Muscle of back (tissue), 11 donors: Measurements from ENCODE around the gene OSTF1. TPM values are rescaled to one million over a fixed set of nuclear protein-coding genes. Genes with fewer than 3 reads are reported as not detected.
A peak's percentile ranks its signal among the peaks of the same experiment; 100 is the strongest.

Source experiments
- DNase-seq, 3 donors: peaks; one replicate each; pipeline versions ENCODE4 v3.0.0 to v3.0.0-alpha.2; 2013
- polyA plus RNA-seq, 10 donors: library from polyadenylated mRNA; unstranded; fragments of 120-200 nt; gene quantifications; one replicate each; pipeline ENCODE4 v1.2.1, GENCODE V29; 2013; ENCODE audit not compliant: insufficient read length in 10 of 10

Gene OSTF1
- polyA plus RNA-seq, 10 donors = 18.4 to 25.4 (median 21.0) TPM

DNA sequence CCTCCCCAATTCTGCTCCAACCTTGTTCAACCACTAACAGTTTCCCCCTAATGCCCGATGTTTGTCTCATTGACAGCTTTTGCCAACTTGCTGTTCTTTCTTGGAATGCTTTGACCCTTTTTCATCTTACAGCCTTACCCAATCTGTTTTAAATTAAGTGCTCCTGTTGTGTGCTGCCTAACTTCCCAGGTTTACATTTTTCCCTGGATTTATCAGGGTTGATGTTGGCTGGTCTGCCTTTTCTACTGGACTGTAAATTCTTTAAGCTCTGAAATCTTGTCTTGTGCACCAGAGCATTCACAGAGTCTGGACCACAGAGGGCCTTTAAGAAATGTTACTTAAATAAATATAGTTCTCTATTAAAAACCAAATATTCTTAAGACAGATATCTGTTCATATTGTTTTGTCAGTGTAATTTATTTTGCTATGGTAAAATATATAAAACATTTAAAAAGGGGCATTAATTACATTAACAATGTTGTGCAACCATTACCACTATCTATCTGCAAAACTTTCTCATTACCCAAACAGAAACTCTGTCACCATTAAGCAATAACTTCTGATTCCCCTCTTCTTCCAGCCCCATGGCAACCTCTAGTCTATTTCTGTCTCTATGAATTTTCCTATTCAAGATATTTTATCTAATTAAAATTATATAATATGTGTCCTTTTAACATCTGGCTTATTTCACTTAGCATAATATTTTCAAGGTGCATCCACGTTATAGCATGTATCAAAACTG, 73.0 kb downstream of the OSTF1 start:
- DNase-seq = no peak

DNA sequence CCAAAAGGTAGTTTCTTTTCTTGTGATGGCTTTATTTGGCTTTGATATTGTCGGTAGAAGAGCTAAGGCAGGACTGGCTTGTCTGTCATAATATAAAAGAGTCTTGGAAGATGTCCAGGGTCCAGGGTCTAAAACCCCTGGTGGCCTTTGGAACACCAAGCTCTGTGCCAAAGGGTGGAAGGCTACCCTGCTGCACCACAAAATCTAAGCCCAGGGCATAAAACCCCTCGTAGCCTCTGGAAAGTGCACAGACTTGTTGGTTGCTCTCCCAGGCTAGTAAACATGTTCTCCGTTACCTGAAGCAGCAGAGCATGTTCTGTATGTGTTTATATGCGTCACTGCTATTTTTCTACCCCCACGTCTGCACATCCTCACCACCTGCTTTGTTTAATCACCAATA, 75.5 kb downstream of the OSTF1 start:
- DNase-seq = no peak

DNA sequence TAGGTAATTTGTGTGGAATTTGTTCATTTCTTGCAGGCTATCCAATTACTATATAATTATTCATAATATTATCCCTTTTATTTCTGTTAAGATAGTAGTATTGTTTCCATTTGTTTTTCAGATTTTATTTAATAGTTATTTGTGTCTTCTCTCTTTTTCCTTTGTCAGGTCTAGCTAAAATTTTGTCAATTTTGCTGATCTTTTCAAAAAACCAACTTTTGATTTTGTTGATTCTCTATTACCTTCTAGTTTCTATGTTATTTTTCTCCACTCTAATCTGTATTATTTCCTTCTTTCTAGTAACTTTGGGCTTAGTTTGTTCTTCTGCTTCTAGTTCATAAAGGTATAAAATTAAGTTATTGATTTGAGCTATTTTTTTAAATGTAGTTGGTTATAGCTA, 76.3 kb downstream of the OSTF1 start:
- no peak for DNase-seq

DNA sequence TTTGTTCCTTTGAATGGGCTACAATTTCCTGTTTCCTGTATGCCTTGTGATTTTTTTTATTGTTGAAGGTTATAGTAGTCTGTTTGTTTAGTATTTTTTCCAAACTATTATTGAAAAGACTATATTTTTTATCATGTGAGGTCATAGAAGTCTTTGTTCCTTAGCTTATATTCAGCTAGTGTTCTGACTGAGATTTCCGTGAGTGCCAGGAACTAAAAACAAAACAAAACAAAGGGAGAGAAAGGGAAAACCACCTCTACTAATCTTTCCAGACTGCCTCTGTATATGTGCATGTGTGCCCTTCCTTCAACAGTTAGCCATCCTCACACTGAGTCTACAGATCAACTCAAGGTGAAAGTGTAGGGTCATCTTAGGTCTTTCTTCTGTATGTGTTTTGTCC, 79.0 kb downstream of the OSTF1 start:
- no peak for DNase-seq

DNA sequence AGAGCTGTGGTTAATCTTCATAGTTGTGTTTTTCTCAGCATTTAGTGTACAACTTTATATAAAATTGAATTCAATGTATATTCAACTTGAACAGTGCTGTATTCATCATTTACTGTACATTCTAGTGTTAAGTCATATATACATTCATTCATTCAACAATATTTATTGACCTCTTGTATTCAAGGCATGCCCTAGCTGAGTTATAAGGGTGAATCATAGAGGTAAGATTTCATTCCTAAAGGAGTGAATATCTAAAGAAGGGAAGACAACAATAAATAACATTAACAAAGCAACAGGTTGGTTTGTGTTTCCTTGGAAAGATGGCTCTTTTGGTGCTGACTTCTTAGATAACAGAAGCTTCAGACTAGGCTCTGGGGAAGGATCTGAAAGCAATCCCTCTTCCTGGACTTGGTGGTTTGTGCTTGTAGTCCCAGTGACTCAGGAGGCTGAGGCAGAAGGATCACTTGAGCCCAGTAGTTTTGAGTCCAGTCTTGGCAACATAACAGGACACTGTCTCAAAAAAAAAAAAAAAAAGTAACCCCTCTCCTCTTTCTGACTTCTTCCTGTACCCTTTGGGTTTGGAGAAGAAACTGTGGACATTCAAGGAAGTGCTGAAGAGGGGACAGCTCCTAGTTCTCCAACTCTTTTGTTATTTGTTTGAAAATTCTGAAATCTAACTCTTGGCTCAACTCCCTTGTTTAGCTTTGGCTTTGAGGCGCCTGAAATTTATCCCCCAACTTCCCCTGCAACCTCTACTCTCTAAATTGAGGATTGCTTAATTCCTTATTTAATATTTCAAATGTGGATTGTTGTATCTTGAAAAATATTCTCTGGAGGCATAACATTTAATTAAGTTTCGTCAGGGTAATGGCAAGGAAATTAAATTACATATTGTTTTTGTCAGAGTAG, 80.2 kb downstream of the OSTF1 start:
- no peak for DNase-seq

DNA sequence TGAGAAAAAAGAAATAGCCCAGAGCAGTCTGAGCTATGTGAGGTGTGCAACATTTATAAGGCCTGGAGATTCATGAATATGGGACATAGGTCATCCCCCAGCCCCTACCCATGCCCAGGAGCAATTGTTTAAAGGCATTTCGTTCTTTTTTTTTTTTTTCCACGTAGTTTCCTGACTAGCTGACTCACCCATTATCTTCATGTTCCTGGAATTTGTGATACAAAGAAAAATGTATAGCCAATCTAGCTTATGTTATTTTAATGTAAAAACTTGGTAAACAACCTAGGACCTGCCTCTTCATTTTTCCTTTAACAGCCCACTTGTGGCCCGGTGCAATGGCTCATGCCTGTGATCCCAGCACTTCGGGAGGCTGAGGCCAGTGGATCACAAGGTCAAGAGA, 81.3 kb downstream of the OSTF1 start:
- peak in 1 of 3 donors; percentile 9 for DNase-seq

DNA sequence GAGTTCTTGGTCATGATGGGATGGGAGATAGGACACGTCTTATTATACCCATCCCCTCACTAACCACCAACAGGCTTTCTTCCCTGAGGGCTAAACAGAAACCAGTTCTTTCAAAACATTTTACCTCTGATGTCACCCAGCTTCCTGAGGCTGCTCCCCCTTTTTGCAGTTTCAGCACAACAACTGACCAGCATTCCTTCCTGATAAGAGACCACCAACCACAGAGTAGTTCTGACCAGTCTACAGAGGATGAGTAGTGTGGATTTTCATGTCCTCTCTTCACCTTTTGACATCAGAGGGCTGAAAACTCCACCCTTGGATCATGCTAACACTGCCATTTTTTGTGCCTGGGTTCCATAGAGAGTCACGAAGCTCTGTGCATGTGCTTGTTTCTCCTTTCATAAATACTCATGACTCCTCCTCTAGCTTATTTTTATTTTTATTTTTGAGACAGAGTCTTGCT, 82.6 kb downstream of the OSTF1 start:
- no peak for DNase-seq

DNA sequence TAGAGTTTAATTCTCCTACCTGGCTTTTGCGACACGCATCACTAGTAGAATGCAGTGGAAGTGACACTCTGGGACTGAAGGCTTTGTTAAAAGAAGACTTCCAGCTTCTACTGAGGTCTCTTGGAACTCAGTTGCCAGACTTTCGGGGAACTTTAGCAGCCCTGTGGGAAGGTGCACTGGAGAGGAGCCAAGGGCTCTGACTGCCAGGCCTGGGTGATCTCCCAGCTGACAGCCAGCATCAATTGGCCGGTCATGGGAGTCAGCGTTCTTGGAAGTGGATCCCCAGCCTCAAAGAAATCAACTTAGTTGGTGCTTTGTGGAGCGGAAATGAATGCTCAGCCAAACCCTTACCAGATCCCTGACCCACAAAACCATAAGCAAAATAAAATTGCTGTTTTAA, 87.1 kb downstream of the OSTF1 start:
- DNase-seq = no peak

DNA sequence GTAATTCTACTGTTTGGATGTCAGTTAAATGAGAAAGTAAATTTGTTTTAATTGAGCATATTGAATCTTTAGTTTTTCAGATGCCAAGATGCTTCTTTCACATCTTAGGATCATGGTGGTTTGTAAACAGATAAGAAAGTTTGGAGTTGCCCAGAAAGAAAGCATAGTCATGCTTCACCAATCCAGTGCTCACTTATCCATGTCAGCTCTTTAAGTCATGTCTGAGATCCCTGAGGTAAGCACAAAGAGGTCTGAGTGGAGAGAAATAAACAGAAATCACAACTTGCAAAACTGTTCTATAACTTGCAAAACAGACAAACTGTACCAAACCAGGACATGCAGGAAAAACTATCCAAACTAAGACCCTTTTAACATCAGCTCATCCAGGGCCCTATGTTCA, 87.7 kb downstream of the OSTF1 start:
- DNase-seq = no peak

DNA sequence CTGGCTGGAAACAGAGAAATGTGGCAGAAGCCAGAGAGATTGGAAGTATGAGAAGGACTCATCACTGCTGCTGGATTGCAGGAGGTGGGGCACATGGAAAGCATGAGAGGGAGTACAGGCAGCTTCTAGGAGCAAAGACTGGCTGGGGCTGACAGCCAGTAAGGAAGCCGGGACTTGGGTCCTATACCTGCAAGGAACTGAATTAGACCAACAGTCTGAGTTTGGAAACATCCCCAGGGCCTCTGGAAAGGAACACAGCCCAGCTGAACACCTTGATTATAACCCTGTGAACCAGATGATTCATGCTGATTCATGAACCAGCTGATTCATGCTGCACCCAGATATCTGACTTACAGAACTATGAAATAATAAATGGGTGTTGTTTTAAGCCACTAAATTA, 93.4 kb downstream of the OSTF1 start:
- no peak for DNase-seq

DNA sequence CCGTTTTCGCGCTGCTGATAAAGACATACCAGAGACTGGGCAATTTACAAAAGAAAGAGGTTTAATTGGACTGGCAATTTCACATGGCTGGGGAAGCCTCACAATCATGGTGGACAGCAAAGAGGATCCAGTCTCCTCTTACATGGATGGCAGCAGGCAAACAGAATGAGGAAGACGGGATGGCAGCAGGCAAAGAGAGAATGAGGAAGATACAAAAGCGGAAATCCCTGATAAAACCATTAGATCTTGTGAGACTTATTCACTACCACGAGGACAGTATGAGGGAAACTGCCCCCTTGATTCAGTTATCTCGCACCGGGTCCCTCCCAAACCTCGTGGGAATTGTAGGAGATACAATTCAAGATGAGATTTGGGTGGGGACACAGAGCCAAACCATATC, 95.0 kb downstream of the OSTF1 start:
- no peak for DNase-seq

DNA sequence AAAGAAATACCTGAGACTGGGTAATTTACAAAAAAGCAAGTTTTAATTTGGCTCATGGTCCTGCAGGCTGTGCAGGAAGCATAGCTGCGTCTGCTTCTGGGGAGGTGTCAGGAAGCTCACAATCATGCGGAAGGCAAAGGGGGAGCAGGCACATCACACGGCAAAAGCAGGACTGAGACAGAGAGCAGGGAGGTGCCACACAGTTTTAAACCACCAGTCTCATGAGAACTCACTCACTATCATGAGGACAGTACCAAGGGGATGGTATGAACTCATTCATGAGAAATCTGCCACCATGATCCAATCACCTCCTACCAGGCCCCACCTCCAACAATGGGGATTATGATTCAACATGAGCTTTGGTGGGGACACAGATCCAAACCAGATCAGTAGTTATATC, 96.2 kb downstream of the OSTF1 start:
- no peak for DNase-seq

DNA sequence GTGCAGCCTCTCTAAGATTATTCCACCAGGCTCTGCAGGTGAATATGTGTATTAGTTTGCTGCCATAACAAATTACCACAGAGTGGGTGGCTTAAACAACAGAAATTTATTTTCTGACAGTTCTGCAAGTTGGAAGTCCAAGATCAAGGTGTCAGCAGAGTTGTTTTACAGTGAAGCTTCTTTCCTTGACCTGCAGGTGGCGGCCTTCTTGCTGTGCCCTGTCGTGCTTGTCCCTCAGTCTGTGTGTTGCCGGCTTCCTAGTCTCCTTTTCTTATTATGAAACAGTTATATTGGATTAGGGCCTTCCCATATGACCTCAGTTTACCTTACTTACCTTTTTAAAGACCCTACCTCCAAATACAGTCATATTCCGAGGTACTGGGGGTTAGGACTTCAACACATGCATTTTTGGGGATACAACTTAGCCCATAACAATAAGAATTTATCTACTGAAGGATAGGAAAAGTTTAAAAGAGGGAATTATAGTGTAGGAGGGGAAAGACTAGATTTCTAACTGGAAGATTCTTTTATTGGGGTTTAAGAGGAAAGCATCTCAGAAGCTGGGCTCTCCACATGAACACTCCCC, 97.4 kb downstream of the OSTF1 start:
- DNase-seq = peak in 1 of 3 donors; percentile 7

DNA sequence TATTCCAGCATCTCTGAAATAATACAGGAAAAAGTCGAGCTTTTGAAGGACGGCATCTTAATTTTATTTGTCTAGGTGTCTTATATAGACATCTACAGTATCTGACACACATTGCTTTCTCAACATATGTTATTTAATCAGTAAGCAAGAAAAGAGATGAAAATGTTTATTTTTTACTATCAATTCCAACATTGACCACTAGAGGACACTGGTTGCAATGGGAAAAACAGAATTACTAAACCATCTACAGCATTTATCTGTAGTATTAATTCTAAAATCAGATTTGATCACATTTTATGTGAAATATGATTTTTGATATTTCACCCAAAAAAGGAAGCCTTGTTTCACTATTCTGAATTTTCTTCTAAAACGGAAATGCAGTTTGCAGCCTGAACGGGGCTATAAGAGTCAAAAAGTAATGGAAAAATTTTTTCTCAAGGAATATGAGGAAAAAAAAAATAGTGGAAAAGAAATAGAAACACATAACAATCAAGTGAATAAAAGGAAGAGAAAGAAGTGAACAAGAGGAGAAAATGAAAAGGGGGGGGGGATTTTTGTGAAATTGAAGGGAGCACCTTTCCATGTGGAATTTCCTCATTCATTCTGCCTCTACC, 98.6 kb downstream of the OSTF1 start:
- DNase-seq = peak in 1 of 3 donors; percentile 37

DNA sequence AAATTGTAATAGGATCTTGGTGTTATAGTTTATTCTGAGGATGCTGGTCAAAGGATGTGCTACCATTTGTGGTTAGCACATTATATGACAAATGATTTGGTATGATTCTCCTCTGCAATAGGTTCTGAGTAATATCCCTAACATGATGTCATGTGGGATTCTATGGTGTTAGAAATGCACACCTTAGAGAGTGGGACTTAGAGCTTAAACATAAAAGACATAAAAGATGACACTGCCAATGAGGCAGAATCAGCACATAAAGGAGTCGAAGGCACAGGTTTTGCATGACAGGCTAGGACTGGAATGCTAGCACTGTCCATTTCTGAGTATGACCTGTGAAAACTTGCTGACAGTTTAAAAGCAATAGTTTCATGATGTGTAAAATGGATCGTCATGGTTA, 100.4 kb downstream of the OSTF1 start:
- no peak for DNase-seq

DNA sequence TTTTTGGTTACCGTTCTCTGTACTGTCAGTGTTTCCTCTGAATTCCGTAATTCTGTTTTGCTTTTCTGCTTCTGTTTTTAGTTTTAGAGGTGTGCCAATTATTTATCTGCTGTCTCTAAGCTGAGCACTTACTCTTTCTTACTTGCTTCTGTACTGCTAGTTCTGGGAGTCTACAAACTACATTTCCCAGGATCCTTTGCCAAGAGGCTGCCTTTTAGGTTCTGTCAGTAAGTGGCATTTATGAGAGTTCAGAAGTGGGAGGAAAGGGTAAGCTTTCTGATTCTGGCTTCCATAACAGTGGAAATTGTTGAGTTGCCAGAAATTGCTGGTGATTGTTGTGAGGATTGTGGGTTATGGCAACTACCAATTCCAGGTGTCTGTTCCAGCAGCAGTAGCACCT, 102.4 kb downstream of the OSTF1 start:
- DNase-seq = no peak

Other genes with a start within 250 kb of the OSTF1 start
- gene TRPM6, start 200.6 kb upstream of the OSTF1 start, polyA plus RNA-seq = under 1 TPM in 8 of 10 donors, not detected in 2; 0.05 to 0.27 (median 0.10) TPM
- 1 to 10 TPM; 5.7 to 6.9 (median 6.2) TPM for gene C9orf40, start 135.6 kb upstream of the OSTF1 start, polyA plus RNA-seq
- gene CARNMT1, start 60.2 kb upstream of the OSTF1 start, polyA plus RNA-seq = 10 to 100 TPM in 6 of 10 donors, 1 to 10 TPM in 4; 8.0 to 13.7 (median 10.7) TPM
- gene NMRK1, start 359 bp upstream of the OSTF1 start, polyA plus RNA-seq = 10 to 100 TPM; 10.7 to 24.9 (median 16.8) TPM